ENCODE measurements around the gene DDR1.

DNA sequence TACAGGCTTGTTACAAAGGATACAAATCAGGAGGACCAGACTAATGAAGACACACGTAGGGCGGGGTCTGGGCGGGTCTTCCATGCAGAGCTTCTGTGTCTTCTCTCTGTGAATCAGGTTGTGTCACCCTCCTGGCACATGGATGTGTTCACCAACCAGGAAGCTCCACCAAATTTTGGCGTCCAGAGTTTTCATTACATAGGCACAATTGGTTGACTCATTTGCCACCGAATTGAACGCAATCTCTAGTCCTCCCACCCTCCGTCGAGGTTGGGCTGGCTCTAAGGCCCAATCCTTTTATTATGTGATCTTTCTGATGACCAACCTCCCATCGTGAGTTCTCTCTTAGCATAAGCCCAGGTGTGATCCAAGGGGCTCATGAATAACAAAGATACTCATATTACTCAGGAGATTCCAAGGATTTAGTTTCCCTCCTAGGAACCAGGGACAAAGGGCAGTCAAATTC, 36.3 kb upstream of the DDR1 start:
- TF ChIP-seq POLR2A (IDR thresholded peaks at IDR 0.05), result no peak
- TF ChIP-seq, protein P1, sequence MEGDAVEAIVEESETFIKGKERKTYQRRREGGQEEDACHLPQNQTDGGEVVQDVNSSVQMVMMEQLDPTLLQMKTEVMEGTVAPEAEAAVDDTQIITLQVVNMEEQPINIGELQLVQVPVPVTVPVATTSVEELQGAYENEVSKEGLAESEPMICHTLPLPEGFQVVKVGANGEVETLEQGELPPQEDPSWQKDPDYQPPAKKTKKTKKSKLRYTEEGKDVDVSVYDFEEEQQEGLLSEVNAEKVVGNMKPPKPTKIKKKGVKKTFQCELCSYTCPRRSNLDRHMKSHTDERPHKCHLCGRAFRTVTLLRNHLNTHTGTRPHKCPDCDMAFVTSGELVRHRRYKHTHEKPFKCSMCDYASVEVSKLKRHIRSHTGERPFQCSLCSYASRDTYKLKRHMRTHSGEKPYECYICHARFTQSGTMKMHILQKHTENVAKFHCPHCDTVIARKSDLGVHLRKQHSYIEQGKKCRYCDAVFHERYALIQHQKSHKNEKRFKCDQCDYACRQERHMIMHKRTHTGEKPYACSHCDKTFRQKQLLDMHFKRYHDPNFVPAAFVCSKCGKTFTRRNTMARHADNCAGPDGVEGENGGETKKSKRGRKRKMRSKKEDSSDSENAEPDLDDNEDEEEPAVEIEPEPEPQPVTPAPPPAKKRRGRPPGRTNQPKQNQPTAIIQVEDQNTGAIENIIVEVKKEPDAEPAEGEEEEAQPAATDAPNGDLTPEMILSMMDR (IDR thresholded peaks at IDR 0.05), result no peak
- TF ChIP-seq POLR2AphosphoS5 (IDR thresholded peaks at IDR 0.05), result no peak

Data from gastroesophageal sphincter (tissue), 3 donors.